Effector memory CD4-positive, alpha-beta T cell (primary cell): ENCODE data around the gene LRBA.
"Not testable (repeated sequence)": the region's sequence is repeated elsewhere in the genome, so short reads cannot be mapped to it uniquely, and the experiment has no call there.

Experiments
- DNase-seq, 3 donors: peaks; one replicate each; pipeline ENCODE4 v3.0.0-alpha.2; 2020
- H3K27ac ChIP-seq: 2 replicates; pipeline ENCODE4 v1.7.0; 2013; ENCODE audit warnings: mild to moderate bottlenecking, low read length, moderate library complexity; ENCODE audit not compliant: insufficient read depth, poor library complexity, severe bottlenecking
- H3K27me3 ChIP-seq: replicated peaks from 2 replicates; pipeline ENCODE4 v1.7.0; 2013; ENCODE audit warnings: mild to moderate bottlenecking, low read length; ENCODE audit not compliant: insufficient read depth, control insufficient read depth, poor library complexity, severe bottlenecking
- H3K36me3 ChIP-seq: 2 replicates; pipeline ENCODE4 v1.7.0; 2013; ENCODE audit warnings: mild to moderate bottlenecking, low read length, moderate library complexity; ENCODE audit not compliant: control insufficient read depth, insufficient read depth
- H3K4me1 ChIP-seq: 2 replicates; pipeline ENCODE4 v1.7.0; 2013; ENCODE audit warnings: low read length, mild to moderate bottlenecking; ENCODE audit not compliant: control insufficient read depth, insufficient read depth, poor library complexity, severe bottlenecking
- H3K4me3 ChIP-seq: 2 replicates; pipeline ENCODE4 v1.7.0; 2013; ENCODE audit warnings: low read length, low read depth, mild to moderate bottlenecking; ENCODE audit not compliant: insufficient read depth, poor library complexity, severe bottlenecking
- H3K9me3 ChIP-seq: 2 replicates; pipeline ENCODE4 v1.7.0; 2013; ENCODE audit warnings: mild to moderate bottlenecking, low read length, moderate library complexity; ENCODE audit not compliant: control insufficient read depth

The LRBA gene

DNA sequence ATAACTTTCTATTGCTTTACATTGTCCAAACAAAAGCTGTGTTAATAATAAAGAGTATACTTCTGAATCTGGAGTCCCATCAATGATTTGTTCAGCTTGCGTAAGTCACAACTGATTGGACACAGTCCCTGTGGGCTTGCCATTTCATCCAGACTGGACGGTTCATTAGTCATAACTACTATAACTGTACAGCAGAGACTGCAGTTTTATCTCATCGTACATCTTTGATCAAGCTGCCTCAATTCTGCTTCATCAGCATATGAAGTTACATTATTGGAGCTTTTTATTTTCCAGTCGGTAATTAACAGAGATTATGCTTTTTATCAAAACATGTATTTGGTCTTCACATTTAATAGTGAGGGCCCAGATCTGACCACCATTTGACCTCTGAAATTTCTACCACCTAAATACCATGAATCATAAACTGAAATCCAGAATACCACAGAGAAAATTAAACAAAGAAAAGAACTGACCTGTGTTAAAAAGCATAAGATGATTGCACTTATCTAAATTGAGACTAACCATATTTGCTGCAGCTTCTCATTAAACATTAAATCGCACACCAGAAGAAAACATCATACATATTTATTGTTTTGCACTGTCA, 445.6 kb downstream of the LRBA start:
- no peaks in the 10 kb centered on the region for H3K9me3 ChIP-seq
- H3K4me3 ChIP-seq = no peak overlapping the region
- H3K27ac ChIP-seq = no peak overlapping the region
- H3K36me3 ChIP-seq = no peaks in the 10 kb centered on the region
- DNase-seq = no peak
- no peaks in the 10 kb centered on the region for H3K27me3 ChIP-seq
- no peaks in the 10 kb centered on the region for H3K4me1 ChIP-seq

DNA sequence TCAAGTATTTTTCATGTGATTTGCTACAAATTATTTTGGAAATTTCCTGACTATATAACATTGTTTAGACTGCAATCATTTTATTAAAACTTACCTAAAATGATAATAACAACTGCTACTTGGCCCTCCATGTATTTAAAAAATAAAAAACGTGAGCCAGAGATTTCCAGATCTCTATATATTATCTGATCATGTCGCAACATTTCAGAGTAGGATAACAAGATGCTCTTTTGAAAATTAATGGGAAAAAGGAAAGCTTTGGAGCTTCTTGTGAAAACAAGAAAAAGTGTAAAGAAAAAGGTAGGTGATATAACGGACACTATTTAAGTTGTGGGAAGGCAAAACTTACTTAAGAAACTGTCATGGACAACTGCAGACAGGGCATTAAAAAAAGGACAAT, 448.0 kb downstream of the LRBA start:
- Histone ChIP-seq H3K4me3 (no peak overlapping the region), H3K9me3 (no peaks in the 10 kb centered on the region), H3K27ac (no peak overlapping the region), H3K27me3 (no peaks in the 10 kb centered on the region), H3K4me1 (no peaks in the 10 kb centered on the region), H3K36me3 (no peaks in the 10 kb centered on the region)
- DNase-seq = no peak

DNA sequence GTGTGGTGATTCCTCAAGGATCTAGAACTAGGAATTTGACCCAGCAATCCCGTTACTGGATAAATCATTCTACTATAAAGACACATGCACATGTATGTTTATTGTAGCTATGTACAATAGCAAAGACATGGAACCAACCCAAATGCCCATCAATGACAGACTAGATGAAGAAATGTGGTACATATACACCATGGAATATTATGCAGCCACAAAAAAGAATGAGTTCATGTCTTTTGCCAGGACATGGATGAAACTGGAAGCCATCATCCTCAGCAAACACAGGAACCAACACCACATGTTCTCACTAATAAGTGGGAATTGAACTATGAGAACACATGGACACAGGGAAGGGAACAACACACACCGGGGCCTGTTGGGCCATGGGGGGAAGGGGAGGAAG, 450.1 kb downstream of the LRBA start:
- DNase-seq, H3K4me1 ChIP-seq, H3K36me3 ChIP-seq, H3K27ac ChIP-seq, H3K4me3 ChIP-seq, H3K27me3 ChIP-seq, H3K9me3 ChIP-seq: not testable (repeated sequence)

DNA sequence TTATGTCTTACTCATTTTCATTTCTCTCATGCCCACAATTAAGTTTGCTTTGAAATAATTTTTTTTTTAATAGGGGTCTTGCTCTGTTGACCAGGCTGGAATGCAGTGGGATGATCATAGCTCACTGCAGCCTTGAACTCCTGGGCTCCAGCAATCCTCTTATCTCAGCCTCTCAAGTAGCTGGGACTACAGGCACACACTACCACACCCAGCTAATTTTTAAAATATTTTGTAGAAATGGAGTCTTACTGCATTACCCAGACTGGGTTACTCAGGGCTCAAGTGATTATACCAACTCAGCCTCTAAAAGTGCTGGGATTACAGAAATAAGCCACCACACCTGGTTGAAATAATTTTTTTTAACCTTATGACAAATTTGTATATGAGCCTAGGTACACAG, 452.3 kb downstream of the LRBA start:
- H3K9me3 ChIP-seq = no peaks in the 10 kb centered on the region
- no peak overlapping the region for H3K27ac ChIP-seq
- no peaks in the 10 kb centered on the region for H3K4me1 ChIP-seq
- H3K27me3 ChIP-seq = no peaks in the 10 kb centered on the region
- H3K4me3 ChIP-seq = no peak overlapping the region
- H3K36me3 ChIP-seq = no peaks in the 10 kb centered on the region
- no peak for DNase-seq

DNA sequence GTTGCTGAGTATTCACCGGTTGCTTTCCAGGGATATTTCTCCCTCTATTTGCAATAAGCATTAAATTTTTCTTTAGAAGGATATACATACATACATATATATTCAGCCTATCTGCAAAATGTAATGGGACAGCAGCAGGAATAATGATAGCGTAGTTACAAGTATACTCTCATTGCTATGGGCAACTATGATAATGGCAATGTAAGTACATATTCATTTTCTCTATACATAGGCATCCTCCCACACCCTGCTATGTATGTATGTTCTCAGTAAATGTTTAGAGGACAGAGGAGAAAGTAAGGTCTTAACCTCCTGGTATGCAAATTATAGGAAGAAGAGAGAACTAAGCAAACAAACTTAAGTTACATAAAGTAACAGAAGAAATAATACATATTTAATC, 452.8 kb downstream of the LRBA start:
- no peak overlapping the region for H3K27ac ChIP-seq
- no peak for DNase-seq
- no peaks in the 10 kb centered on the region for H3K4me1 ChIP-seq
- H3K36me3 ChIP-seq = no peaks in the 10 kb centered on the region
- H3K4me3 ChIP-seq = no peak overlapping the region
- H3K27me3 ChIP-seq = no peaks in the 10 kb centered on the region
- H3K9me3 ChIP-seq = no peaks in the 10 kb centered on the region

DNA sequence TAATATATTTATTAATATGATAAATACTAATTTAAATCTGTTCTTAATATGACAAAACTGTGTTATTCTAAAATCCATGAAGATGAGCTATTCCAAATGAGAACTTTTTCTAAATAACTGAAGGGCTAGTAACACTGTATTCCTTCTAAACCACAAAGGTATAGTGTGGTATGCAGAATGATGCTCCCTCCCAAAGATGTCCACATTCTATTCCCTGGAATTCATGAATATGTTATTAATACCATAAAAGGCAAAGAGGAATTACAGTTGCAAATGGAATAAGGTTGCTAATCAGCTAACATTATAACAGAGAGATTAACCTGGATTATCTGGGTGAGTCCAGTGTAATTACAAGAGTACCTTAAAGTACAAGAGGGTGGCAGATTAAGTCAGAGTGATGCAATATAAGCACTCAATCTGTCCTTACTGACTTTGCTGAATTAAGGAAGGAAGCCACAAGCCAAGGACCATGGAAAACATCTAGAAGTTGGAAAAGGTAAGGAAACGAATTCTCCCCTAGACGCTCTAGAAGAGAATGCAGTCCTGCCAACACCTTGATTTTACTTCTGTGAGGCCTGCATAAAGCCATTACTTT, 453.8 kb downstream of the LRBA start:
- Histone ChIP-seq H3K27me3 (no peaks in the 10 kb centered on the region), H3K9me3 (no peaks in the 10 kb centered on the region), H3K27ac (no peak overlapping the region)

DNA sequence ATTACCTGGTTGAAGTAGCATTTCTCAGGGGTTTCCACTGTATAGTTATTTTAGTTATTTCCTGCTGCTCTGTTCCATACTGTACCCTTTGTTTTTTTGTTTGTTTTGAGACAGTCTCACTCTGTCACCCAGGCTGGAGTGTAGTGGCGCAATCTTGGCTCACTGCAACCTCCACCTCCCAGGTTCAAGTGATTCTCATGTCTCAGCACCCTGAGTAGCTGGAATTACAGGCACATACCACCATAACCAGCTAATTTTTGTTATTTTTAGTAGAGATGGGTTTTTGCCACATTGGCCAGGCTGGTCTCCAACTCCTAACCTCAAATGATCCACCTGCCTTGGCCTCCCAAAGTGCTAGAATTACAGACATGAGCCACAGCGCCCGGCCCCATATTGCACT, 457.3 kb downstream of the LRBA start:
- H3K4me1 ChIP-seq, DNase-seq, H3K36me3 ChIP-seq, H3K4me3 ChIP-seq, H3K27me3 ChIP-seq, H3K27ac ChIP-seq, H3K9me3 ChIP-seq: not testable (repeated sequence)

More for the DNA sequence above, 453.8 kb downstream of the LRBA start:
- DNase-seq = no peak
- H3K4me1 ChIP-seq = no peaks in the 10 kb centered on the region
- H3K4me3 ChIP-seq = no peak overlapping the region
- H3K36me3 ChIP-seq = no peaks in the 10 kb centered on the region

DNA sequence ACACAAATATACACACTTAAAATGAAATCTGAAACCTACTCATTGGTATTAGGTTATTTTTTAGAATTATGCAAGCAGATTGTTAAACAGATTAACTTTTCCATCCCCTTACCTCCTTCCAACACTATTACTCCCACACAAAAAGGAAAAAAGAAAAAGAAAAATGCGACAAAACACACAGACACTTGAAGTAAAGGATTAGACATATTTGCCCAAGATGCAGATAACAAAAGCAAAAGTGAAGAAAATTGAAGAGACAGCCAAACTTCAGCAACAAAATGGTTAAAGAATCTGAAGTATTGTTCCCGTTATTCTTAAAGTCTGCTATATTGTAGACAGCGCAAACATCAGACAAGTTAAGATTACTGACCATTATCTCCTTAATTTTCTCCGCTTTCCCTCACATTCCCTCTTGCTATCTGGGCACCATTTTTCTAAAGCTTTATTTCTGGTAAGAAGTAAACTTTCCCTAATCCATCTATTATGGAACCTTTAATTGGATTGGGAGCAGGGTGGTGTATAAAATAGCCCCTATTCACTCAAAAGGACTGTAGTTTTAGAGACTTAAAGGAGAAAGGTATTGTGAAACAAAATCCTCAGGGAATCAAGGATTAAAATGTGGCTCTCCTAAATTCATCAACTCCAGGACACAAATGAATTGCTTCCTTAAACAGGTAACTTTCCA, 467.8 kb downstream of the LRBA start:
- no peaks in the 10 kb centered on the region for H3K36me3 ChIP-seq
- no peak for DNase-seq
- H3K27me3 ChIP-seq = no peaks in the 10 kb centered on the region
- H3K4me1 ChIP-seq = no peaks in the 10 kb centered on the region
- H3K27ac ChIP-seq = no peak overlapping the region
- H3K9me3 ChIP-seq = no peaks in the 10 kb centered on the region
- no peak overlapping the region for H3K4me3 ChIP-seq

DNA sequence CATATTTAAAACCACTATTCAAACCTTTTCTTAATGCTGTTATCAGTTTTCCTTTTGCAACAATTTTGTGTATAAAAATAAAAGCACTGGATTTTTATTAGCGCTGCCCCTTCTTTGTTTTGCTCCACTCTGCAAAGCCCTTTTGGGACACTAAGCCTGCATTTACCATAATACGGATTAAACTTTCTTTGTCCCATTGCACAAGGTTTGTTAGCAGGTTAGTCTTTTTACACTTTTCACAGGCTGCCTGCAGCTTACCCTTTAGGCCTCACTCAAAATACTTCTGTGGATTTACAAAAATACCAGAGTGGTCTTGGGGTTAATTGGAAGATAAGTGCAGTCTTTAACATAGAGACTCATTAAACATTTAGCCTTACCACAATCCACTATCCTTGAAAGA, 468.8 kb downstream of the LRBA start:
- Histone ChIP-seq H3K27ac (no peak overlapping the region), H3K4me3 (no peak overlapping the region), H3K4me1 (no peaks in the 10 kb centered on the region), H3K9me3 (no peaks in the 10 kb centered on the region), H3K27me3 (no peaks in the 10 kb centered on the region), H3K36me3 (no peaks in the 10 kb centered on the region)
- no peak for DNase-seq

DNA sequence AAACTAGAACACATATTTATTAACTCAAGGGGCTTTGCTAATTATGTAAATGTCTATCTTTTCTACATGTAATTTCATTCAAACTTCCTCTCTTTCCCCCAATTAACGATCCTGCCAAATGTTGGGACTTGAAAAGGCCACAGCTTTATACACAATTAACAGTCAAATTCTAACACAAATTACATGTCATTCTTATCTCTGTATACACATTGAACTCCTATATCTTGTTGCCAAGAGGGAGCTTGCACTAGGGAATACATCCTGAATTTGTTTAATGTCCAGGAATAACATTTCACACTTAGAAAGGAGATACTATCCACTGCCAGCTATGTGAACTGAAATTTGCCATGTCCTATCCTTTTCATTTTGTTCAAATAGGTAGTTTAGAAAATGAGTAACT, 472.0 kb downstream of the LRBA start:
- H3K4me1 ChIP-seq = no peaks in the 10 kb centered on the region
- no peak overlapping the region for H3K27ac ChIP-seq
- H3K4me3 ChIP-seq = no peak overlapping the region
- no peak for DNase-seq
- no peaks in the 10 kb centered on the region for H3K36me3 ChIP-seq
- no peaks in the 10 kb centered on the region for H3K9me3 ChIP-seq
- H3K27me3 ChIP-seq = no peaks in the 10 kb centered on the region
